ENCODE data around the gene SLC47A1.

DNA sequence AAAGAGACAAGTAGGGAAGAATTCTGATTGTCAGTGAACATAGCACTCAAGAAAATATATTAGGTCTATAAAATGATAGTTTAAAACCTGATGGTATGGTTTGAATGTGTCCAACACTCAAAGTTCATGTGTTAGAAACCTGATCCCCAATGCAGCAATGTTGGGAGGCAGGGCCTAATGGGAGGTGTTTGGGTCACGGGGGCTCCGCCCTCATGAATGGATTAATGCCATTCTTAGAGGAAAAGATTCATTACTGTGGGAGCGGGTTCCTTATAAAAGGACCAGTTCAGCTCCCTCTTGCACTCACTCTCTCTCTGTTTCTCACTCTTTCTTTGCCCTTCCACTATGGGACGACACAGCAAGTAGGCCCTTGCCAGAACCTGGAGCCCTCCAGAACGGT lies 41.5 kb upstream of the SLC47A1 start:
- no peak for TF ChIP-seq CTCF (IDR thresholded peaks at IDR 0.05)
- TF ChIP-seq POLR2A (IDR thresholded peaks at IDR 0.05): no peak
- TF ChIP-seq POLR2AphosphoS5 (IDR thresholded peaks at IDR 0.05; ENCODE audit: insufficient read depth in 1 of 2, low read depth in 1 of 2): no peak

Measured in vagina (tissue), 2 donors.